Fibroblast of mammary gland (primary cell): ENCODE measurements around the gene KRTAP5-7.
"Not testable (repeated sequence)": the region's sequence is repeated elsewhere in the genome, so short reads cannot be mapped to it uniquely, and the experiment has no call there.

Source experiments
- DNase-seq: peaks from one replicate; pipeline ENCODE4 v3.0.0-alpha.2; 2010; ENCODE audit warnings: low read depth
- H3K4me3 ChIP-seq: 2 replicates; pipeline ENCODE4 v1.5.1; 2011; ENCODE audit warnings: low read depth, mild to moderate bottlenecking, low read length, moderate library complexity; ENCODE audit not compliant: control insufficient read depth
- TF ChIP-seq, protein P1 (sequence below): conservative IDR thresholded peaks from 2 replicates; pipeline ENCODE4 v1.5.1; 2011; ENCODE audit warnings: low read depth, low read length, inconsistent platforms; ENCODE audit not compliant: control insufficient read depth, insufficient read depth

KRTAP5-7 gene

DNA sequence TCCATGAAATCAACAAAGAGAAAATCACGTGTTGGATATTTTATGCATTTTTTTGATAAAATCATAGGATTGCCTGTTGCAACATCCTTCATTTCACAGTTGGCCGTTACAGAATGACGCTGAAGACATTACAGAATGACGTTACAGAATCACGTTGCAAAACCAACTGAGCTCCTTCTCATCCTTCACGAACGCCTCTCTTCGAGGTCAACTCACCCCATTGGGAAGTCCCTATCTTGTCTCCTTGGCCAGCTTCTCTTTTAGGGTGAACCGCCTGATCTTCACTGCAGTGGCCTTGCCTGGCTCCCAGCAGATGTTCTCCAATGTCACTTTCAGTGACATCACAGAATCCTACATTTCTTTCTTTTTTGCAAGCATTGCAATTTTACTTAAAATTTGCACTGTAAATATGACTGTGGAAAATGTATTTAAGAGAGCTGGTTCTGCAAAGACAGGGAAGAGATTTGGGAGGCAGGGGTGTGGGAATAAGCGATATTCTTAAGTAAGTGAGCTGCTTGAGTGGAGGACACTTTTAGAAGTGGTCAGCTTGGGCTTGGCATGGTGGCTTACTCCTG lies 5.1 kb downstream of the KRTAP5-7 start:
- H3K4me3 ChIP-seq = no peak overlapping the region
- DNase-seq = no peak
- TF ChIP-seq, protein P1, sequence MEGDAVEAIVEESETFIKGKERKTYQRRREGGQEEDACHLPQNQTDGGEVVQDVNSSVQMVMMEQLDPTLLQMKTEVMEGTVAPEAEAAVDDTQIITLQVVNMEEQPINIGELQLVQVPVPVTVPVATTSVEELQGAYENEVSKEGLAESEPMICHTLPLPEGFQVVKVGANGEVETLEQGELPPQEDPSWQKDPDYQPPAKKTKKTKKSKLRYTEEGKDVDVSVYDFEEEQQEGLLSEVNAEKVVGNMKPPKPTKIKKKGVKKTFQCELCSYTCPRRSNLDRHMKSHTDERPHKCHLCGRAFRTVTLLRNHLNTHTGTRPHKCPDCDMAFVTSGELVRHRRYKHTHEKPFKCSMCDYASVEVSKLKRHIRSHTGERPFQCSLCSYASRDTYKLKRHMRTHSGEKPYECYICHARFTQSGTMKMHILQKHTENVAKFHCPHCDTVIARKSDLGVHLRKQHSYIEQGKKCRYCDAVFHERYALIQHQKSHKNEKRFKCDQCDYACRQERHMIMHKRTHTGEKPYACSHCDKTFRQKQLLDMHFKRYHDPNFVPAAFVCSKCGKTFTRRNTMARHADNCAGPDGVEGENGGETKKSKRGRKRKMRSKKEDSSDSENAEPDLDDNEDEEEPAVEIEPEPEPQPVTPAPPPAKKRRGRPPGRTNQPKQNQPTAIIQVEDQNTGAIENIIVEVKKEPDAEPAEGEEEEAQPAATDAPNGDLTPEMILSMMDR = no peak

DNA sequence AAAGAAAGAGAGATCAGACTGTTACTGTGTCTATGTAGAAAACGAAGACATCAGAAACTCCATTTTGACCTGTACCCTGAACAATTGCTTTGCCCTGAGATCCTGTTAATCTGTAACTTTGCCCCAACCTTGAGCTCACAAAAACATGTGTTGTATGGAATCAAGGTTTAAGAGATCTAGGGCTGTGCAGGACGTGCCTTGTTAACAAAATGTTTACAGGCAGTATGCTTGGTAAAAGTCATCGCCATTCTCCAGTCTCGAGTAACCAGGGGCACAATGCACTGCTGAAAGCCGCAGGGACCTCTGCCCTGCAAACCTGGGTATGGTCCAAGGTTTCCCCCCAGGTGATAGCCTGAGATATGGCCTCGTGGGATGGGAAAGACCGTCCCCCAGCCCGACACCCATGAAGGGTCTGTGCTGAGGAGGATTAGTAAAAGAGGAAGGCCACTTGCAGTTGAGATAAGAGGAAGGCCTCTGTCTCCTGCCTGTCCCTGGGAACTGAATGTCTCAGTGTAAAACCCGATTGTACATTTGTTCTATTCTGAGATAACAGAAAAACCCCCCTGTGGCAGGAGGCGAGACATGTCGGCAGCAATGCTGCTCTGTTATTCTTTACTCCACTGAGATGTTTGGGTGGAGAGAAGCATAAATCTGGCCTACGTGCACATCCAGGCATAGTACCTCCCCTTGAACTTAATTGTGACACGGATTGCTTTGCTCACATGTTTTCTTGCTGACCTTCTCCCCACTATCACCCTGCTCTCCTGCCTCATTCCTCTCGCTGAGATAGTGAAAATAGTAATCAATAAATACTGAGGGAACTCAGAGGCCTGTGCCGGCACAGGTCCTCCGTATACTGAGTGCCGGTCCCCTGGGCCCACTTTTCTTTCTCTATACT lies 7.9 kb downstream of the KRTAP5-7 start:
- H3K4me3 ChIP-seq, DNase-seq: not testable (repeated sequence)

GRCh38 chr11:71535825-71536224 lies 8.8 kb downstream of the KRTAP5-7 start:
- no peak for DNase-seq
- TF ChIP-seq, protein P1 = no peak
- H3K4me3 ChIP-seq = no peak overlapping the region

DNA sequence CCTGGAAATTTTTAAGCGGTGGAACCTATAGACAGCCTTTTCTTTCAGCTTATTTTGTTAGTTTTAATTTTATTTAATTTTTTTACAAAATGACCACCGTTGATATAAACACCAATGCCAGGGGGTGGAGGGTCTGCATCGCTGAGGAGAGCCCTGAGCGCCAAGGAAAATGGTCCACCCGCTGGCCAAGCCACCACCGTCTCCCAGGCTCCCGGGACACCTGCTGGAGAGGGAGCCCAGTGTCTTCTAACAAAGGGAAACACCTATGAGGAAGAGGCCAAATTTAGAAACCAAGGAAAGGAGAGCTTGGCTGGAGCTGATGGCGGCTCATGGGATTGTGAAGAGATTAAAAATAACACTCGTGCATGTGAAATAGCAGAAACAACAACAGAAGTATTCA lies 10.5 kb downstream of the KRTAP5-7 start:
- DNase-seq = no peak
- TF ChIP-seq, protein P1 = no peak
- H3K4me3 ChIP-seq = no peak overlapping the region

- DNase-seq, H3K4me3 ChIP-seq: not testable (repeated sequence)
These were observed 11.1 kb downstream of the KRTAP5-7 start, which contains the start of gene KRTAP5-8 for GRCh38 chr11:71537977-71538665. Gene KRTAP5-8 (plus strand): TSS chr11:71538025. CDS start chr11:71538056, 31 bp downstream.

GRCh38 chr11:71538666-71538990 lies 11.6 kb downstream of the KRTAP5-7 start:
- no peak for DNase-seq
- no peak overlapping the region for H3K4me3 ChIP-seq
- TF ChIP-seq, protein P1 = no peak

DNA sequence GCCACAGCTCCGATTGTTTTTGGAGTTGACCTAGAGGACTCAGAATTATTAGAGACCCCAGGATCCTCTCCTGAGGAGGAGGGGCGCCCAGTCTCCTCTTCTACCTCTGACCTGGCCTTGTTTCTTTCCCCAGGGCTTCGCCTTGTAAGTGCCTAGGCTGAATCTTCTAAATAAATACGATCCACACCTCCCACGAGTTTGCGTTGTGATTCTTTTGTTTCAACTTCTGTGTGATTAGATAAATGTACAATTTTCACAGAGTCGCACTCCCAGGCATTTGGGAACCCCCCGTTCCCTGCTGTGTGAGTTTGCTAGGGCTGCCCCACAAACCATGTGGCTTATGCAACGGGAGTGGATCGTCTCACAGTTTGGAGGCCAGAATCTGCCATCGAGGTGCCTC lies 11.9 kb downstream of the KRTAP5-7 start:
- DNase-seq = no peak
- TF ChIP-seq, protein P1 = no peak
- no peak overlapping the region for H3K4me3 ChIP-seq

DNA sequence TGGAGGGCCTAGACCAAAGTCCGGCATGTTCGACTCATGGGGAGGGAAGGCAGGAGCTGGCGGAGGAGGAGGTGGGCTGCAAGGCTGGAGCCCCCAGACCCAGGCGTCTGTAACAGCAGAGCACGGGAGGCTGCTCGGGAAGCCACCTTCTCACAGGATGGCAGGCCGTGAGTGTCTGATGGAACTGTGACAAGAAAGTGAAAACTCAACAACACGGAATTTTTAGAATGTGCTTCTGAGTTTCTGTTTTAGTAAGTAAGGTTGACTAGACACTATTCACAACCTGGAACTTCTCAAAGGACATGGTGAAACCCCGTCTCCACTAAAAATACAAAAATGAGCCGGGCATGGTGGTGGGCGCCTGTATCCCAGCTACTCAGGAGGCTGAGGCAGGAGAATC lies 12.9 kb downstream of the KRTAP5-7 start:
- not testable (repeated sequence) for H3K4me3 ChIP-seq, DNase-seq

GRCh38 chr11:71540521-71541304 lies 13.6 kb downstream of the KRTAP5-7 start:
- not testable (repeated sequence) for DNase-seq, H3K4me3 ChIP-seq
